ENCODE data around the gene MED13L. TPM values are rescaled to one million over a fixed set of nuclear protein-coding genes. Genes with fewer than 3 reads are reported as not detected.

Gene MED13L
- total and polyA plus RNA-seq, 2 of the 8 experiments (the other 6 are each of a cell fraction or from before 2014, with no cell fraction given), result 15.9 to 51.7 TPM

- no peak for TF ChIP-seq CHD7 (IDR thresholded peaks at IDR 0.05; ENCODE audit: insufficient replicate concordance, low read length)
- TF ChIP-seq TEAD4 (IDR thresholded peaks at IDR 0.05; ENCODE audit: low read depth, low read length), result no peak
- no peak for TF ChIP-seq TBP (IDR thresholded peaks at IDR 0.05; ENCODE audit: low read depth, low read length)
- TF ChIP-seq, protein P1, sequence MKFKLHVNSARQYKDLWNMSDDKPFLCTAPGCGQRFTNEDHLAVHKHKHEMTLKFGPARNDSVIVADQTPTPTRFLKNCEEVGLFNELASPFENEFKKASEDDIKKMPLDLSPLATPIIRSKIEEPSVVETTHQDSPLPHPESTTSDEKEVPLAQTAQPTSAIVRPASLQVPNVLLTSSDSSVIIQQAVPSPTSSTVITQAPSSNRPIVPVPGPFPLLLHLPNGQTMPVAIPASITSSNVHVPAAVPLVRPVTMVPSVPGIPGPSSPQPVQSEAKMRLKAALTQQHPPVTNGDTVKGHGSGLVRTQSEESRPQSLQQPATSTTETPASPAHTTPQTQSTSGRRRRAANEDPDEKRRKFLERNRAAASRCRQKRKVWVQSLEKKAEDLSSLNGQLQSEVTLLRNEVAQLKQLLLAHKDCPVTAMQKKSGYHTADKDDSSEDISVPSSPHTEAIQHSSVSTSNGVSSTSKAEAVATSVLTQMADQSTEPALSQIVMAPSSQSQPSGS (IDR thresholded peaks at IDR 0.05; ENCODE audit: low read length), result no peak
- TF ChIP-seq TAF1 (IDR thresholded peaks at IDR 0.05; ENCODE audit: low read depth, low read length), result no peak
- TF ChIP-seq POLR2A (IDR thresholded peaks at IDR 0.05; ENCODE audit: control extremely low read depth in 1 of 2, low read depth in 2 of 2, low read length in 2 of 2), result no peak
- no peak for TF ChIP-seq POLR2AphosphoS5 (IDR thresholded peaks at IDR 0.05; ENCODE audit: low read depth, low read length)
- no peak for TF ChIP-seq BCL11A (IDR thresholded peaks at IDR 0.05; ENCODE audit: low read depth in 2 of 2, low read length in 2 of 2)
- no peak for TF ChIP-seq RAD21 (IDR thresholded peaks at IDR 0.05 in 1 of 2, conservative IDR thresholded peaks at IDR 0.05 in 1 of 2; ENCODE audit: low read depth in 2 of 2, low read length in 2 of 2)
- no peak for TF ChIP-seq RFX5 (IDR thresholded peaks at IDR 0.05; ENCODE audit: borderline replicate concordance, low read depth, low read length)
- TF ChIP-seq GTF2F1 (IDR thresholded peaks at IDR 0.05; ENCODE audit: borderline replicate concordance, low read depth, low read length), result no peak
Measured at GRCh38 chr12:116188581-116188980, 88.9 kb downstream of the MED13L start (continued).
